ENCODE data around the gene ZNF618. TPM values are rescaled to one million over a fixed set of nuclear protein-coding genes. Genes with fewer than 3 reads are reported as not detected.

Gene ZNF618
- polyA plus RNA-seq, 1 of the 3 experiments (the other 2 are of a cell fraction) = 6.2 TPM

- peaks cover 24% of the 10 kb centered on the region for H3K9me3 ChIP-seq
- H3F3A ChIP-seq (replicated peaks; ENCODE audit: insufficient read depth) = no peaks in the 10 kb centered on the region
- DNase-seq = no peak
- TF ChIP-seq, protein P1, sequence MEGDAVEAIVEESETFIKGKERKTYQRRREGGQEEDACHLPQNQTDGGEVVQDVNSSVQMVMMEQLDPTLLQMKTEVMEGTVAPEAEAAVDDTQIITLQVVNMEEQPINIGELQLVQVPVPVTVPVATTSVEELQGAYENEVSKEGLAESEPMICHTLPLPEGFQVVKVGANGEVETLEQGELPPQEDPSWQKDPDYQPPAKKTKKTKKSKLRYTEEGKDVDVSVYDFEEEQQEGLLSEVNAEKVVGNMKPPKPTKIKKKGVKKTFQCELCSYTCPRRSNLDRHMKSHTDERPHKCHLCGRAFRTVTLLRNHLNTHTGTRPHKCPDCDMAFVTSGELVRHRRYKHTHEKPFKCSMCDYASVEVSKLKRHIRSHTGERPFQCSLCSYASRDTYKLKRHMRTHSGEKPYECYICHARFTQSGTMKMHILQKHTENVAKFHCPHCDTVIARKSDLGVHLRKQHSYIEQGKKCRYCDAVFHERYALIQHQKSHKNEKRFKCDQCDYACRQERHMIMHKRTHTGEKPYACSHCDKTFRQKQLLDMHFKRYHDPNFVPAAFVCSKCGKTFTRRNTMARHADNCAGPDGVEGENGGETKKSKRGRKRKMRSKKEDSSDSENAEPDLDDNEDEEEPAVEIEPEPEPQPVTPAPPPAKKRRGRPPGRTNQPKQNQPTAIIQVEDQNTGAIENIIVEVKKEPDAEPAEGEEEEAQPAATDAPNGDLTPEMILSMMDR (IDR thresholded peaks at IDR 0.05) = no peak
- TF ChIP-seq, protein P2, sequence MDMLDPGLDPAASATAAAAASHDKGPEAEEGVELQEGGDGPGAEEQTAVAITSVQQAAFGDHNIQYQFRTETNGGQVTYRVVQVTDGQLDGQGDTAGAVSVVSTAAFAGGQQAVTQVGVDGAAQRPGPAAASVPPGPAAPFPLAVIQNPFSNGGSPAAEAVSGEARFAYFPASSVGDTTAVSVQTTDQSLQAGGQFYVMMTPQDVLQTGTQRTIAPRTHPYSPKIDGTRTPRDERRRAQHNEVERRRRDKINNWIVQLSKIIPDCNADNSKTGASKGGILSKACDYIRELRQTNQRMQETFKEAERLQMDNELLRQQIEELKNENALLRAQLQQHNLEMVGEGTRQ (IDR thresholded peaks at IDR 0.05; ENCODE audit: borderline replicate concordance, low read depth, low read length) = no peak
- TF ChIP-seq SMC3 (IDR thresholded peaks at IDR 0.05; ENCODE audit: low read depth, low read length) = no peak
- H3K9me2 ChIP-seq = no peaks in the 10 kb centered on the region
- no peaks in the 10 kb centered on the region for H3K27me3 ChIP-seq (ENCODE audit: insufficient read depth)
- H3K4me2 ChIP-seq = no peak overlapping the region
- no peak overlapping the region for H2AFZ ChIP-seq (ENCODE audit: low read depth)
- no peak overlapping the region for H3K27ac ChIP-seq (ENCODE audit: low read depth in 2 of 2, low read length in 1 of 2)
- no peak overlapping the region for H3K4me3 ChIP-seq (ENCODE audit: low read depth in 2 of 2, low read length in 1 of 2)
- no peaks in the 10 kb centered on the region for H3K79me2 ChIP-seq (ENCODE audit: insufficient read depth)
- no peak overlapping the region for H3K9ac ChIP-seq
- POLR2A ChIA-PET = no interaction called here
- CTCF ChIA-PET = no interaction called here
- H3K4me1 ChIP-seq (ENCODE audit: control insufficient read depth in 1 of 2, insufficient read depth in 2 of 2, low read depth in 1 of 2, low read length in 1 of 2) = no peaks in the 10 kb centered on the region
- 81% methylated on average over 3 of the region's 3 CpGs for whole genome bisulfite sequencing (ENCODE audit: low lambda C conversion rate)
- H3K36me3 ChIP-seq (replicated peaks in 1 of 2; ENCODE audit: control insufficient read depth in 1 of 2, insufficient read depth in 2 of 2, low read length in 1 of 2) = peaks cover 77 to 86% of the 10 kb centered on the region in 2 experiments
- H4K20me1 ChIP-seq (ENCODE audit: insufficient read depth) = no peaks in the 10 kb centered on the region
Measured at GRCh38 chr9:114021578-114021977, 145.5 kb downstream of the ZNF618 start.

DNA sequence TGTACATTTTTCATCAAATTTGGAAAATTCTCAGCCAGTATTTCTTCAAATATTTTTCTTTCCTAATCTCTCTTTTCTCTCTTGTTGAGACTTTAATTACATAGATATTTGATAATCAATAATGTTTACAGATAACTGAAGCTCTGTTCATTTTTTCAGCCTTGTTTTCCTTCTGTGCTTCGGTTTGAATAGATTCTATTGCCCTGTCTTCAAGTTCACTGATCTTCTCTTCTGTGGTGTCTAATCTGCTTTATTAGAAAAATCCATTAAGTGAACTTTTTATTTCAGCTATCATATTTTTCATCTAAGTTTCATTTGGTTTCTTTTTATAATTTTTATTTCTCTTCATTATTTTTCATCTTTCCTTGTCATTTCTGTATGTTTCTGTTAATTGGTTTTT, 147.9 kb downstream of the ZNF618 start:
- no peak overlapping the region for H3K4me2 ChIP-seq
- CTCF ChIA-PET = interaction anchor here (0.8 to 2.8 kb wide), 4 partner anchors 9 to 287 kb away, joined by 4 to 8 read pairs (median 4); no protein-coding TSS in a partner anchor
- no peaks in the 10 kb centered on the region for H4K20me1 ChIP-seq (ENCODE audit: insufficient read depth)
- no peaks in the 10 kb centered on the region for H3K27me3 ChIP-seq (ENCODE audit: insufficient read depth)
- no peak overlapping the region for H3K9ac ChIP-seq
- no peak for TF ChIP-seq EP300 (IDR thresholded peaks at IDR 0.05; ENCODE audit: borderline replicate concordance in 1 of 2, low read depth in 1 of 2, low read length in 1 of 2)
- H3F3A ChIP-seq (replicated peaks; ENCODE audit: insufficient read depth) = no peaks in the 10 kb centered on the region
- H3K79me2 ChIP-seq (ENCODE audit: insufficient read depth) = no peaks in the 10 kb centered on the region
- no peak for DNase-seq
- no peak overlapping the region for H2AFZ ChIP-seq (ENCODE audit: low read depth)
- peaks cover 67 to 78% of the 10 kb centered on the region in 2 experiments for H3K36me3 ChIP-seq (replicated peaks in 1 of 2; ENCODE audit: control insufficient read depth in 1 of 2, insufficient read depth in 2 of 2, low read length in 1 of 2)
- H3K9me2 ChIP-seq = no peaks in the 10 kb centered on the region
- H3K4me3 ChIP-seq (ENCODE audit: low read depth in 2 of 2, low read length in 1 of 2) = no peak overlapping the region
- H3K9me3 ChIP-seq = peaks cover 24% of the 10 kb centered on the region
- POLR2A ChIA-PET = no interaction called here
- no peaks in the 10 kb centered on the region for H3K4me1 ChIP-seq (ENCODE audit: control insufficient read depth in 1 of 2, insufficient read depth in 2 of 2, low read depth in 1 of 2, low read length in 1 of 2)
- 75% methylated on average over 1 of the region's 1 CpG for WGBS (ENCODE audit: low lambda C conversion rate)
- H3K27ac ChIP-seq (ENCODE audit: low read depth in 2 of 2, low read length in 1 of 2) = no peak overlapping the region

- no peak for TF ChIP-seq MXI1 (IDR thresholded peaks at IDR 0.05; ENCODE audit: low read depth, low read length)
- TF ChIP-seq TEAD4 (IDR thresholded peaks at IDR 0.05; ENCODE audit: borderline replicate concordance, insufficient read depth) = no peak
- Histone ChIP-seq H3K27me3 (ENCODE audit: insufficient read depth) (no peaks in the 10 kb centered on the region), H3K9ac (no peak overlapping the region), H2AFZ (ENCODE audit: low read depth) (no peak overlapping the region), H3K79me2 (ENCODE audit: insufficient read depth) (no peaks in the 10 kb centered on the region), H3K4me3 (ENCODE audit: low read depth in 2 of 2, low read length in 1 of 2) (no peak overlapping the region), H3K27ac (ENCODE audit: low read depth in 2 of 2, low read length in 1 of 2) (no peak overlapping the region), H3F3A (replicated peaks; ENCODE audit: insufficient read depth) (no peaks in the 10 kb centered on the region), H3K4me1 (ENCODE audit: control insufficient read depth in 1 of 2, insufficient read depth in 2 of 2, low read depth in 1 of 2, low read length in 1 of 2) (no peaks in the 10 kb centered on the region), H3K36me3 (replicated peaks in 1 of 2; ENCODE audit: control insufficient read depth in 1 of 2, insufficient read depth in 2 of 2, low read length in 1 of 2) (peaks cover 60 to 77% of the 10 kb centered on the region in 2 experiments), H4K20me1 (ENCODE audit: insufficient read depth) (no peaks in the 10 kb centered on the region), H3K4me2 (no peak overlapping the region), H3K9me2 (no peaks in the 10 kb centered on the region), H3K9me3 (peaks cover 24% of the 10 kb centered on the region)
- ChIA-PET CTCF (interaction anchor here (0.6 to 2.8 kb wide), 4 partner anchors 14 to 288 kb away, joined by 3 to 8 read pairs (median 3); no protein-coding TSS in a partner anchor), POLR2A (no interaction called here)
- no peak for DNase-seq
- WGBS (ENCODE audit: low lambda C conversion rate) = 93% methylated on average over 3 of the region's 3 CpGs
Measured at GRCh38 chr9:114025196-114025753, 149.2 kb downstream of the ZNF618 start.
